ENCODE data around the gene IRS1.

IRS1 gene

GRCh38 chr2:226818930-226819329 is 19.3 kb upstream of the IRS1 start:
- H3K4me3 ChIP-seq (replicated peaks in 1 of 2; ENCODE audit: low read depth in 2 of 2, low read length in 2 of 2) = no peak overlapping the region
- TF ChIP-seq, protein P1, sequence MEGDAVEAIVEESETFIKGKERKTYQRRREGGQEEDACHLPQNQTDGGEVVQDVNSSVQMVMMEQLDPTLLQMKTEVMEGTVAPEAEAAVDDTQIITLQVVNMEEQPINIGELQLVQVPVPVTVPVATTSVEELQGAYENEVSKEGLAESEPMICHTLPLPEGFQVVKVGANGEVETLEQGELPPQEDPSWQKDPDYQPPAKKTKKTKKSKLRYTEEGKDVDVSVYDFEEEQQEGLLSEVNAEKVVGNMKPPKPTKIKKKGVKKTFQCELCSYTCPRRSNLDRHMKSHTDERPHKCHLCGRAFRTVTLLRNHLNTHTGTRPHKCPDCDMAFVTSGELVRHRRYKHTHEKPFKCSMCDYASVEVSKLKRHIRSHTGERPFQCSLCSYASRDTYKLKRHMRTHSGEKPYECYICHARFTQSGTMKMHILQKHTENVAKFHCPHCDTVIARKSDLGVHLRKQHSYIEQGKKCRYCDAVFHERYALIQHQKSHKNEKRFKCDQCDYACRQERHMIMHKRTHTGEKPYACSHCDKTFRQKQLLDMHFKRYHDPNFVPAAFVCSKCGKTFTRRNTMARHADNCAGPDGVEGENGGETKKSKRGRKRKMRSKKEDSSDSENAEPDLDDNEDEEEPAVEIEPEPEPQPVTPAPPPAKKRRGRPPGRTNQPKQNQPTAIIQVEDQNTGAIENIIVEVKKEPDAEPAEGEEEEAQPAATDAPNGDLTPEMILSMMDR (IDR thresholded peaks at IDR 0.05; ENCODE audit: low read depth, low read length) = no peak
- no peak for DNase-seq (ENCODE audit: low read depth in 2 of 2)

DNA sequence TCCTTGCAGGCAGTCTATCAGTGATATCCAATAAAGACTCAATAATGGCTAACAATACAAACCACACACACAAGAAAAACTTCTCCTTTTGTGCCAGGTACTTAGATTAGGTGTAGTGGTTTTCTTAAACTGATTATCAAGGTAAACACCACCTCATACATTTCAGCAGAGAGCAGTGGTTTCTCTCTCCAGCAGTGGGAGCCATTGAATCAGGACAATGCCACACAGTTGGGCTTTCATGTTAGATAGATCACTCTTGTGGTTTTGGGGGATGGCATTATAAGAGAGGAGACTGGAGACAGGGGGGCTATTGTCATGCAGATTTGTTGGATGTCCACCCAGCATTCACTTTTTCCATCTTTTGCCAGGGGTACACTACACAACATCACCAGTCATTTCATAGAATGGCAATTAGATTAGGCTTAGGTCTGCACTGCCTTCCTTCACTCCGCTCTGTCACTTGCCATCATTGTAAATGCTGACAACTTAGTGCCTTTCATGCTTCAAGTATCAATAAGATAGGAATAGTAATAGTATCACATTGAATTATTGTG is 13.6 kb upstream of the IRS1 start:
- peak in 1 of 2 donors; percentile 43 for DNase-seq (ENCODE audit: low read depth in 2 of 2)

GRCh38 chr2:226803410-226803809 is 3.8 kb upstream of the IRS1 start:
- TF ChIP-seq, protein P1 (IDR thresholded peaks at IDR 0.05; ENCODE audit: low read depth, low read length) = no peak
- no peak for DNase-seq (ENCODE audit: low read depth in 2 of 2)
- no peak overlapping the region for H3K4me3 ChIP-seq (replicated peaks in 1 of 2; ENCODE audit: low read depth in 2 of 2, low read length in 2 of 2)

More for the DNA sequence above, 13.6 kb upstream of the IRS1 start:
- no peak overlapping the region for H3K4me3 ChIP-seq (replicated peaks in 1 of 2; ENCODE audit: low read depth in 2 of 2, low read length in 2 of 2)
- TF ChIP-seq, protein P1 (IDR thresholded peaks at IDR 0.05; ENCODE audit: low read depth, low read length) = peak; percentile 70

GRCh38 chr2:226802573-226802972 is 3.0 kb upstream of the IRS1 start:
- peak; percentile 92 to 96 for DNase-seq (ENCODE audit: low read depth in 2 of 2)
- TF ChIP-seq, protein P1 (IDR thresholded peaks at IDR 0.05; ENCODE audit: low read depth, low read length) = peak; percentile 64
- no peak overlapping the region for H3K4me3 ChIP-seq (replicated peaks in 1 of 2; ENCODE audit: low read depth in 2 of 2, low read length in 2 of 2)

DNA sequence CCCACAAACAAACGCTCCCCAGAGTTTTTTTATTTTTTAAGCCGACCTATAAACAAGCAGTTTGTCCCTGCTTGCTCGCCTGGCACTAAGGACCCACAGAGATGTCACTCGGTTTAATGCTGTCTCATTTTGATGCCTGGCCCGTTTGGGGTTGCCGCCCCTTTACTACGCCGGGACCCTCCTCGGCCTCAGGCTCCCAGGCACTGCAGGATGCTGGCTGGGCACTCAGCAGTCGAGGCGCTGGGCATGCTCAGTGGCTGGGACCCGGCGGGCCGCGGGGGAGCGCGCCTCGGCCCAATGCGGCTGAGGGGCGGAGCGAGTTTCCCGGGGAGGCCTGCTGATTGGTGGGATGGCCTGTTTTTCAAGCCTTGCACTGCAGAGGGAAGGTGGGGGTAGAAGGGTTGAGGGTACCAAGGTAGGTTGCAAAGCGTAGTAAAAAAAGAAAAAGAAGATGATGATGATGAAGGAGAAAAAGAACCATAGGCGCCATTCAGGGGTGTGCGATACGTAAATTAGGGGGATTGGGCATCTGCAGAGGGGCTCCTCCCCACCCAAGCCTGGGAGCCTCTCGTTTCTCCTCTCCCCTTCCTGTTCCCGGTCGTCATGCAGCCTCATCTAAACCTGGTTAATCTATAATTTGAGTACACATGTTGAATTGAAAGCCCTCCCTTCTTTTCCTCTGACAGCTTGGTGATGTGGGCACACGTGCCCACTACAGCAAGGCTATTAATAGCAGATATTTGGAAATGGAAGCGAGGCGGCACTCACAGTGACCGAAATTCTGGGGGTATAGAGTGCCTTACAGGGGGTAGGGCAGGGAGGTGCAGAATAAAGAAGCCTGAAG is 1.5 kb upstream of the IRS1 start:
- peak overlapping the region; percentile 21 to 34 for H3K4me3 ChIP-seq (replicated peaks in 1 of 2; ENCODE audit: low read depth in 2 of 2, low read length in 2 of 2)
- TF ChIP-seq, protein P1 (IDR thresholded peaks at IDR 0.05; ENCODE audit: low read depth, low read length) = no peak
- DNase-seq (ENCODE audit: low read depth in 2 of 2) = peak; percentile 73 to 76

DNA sequence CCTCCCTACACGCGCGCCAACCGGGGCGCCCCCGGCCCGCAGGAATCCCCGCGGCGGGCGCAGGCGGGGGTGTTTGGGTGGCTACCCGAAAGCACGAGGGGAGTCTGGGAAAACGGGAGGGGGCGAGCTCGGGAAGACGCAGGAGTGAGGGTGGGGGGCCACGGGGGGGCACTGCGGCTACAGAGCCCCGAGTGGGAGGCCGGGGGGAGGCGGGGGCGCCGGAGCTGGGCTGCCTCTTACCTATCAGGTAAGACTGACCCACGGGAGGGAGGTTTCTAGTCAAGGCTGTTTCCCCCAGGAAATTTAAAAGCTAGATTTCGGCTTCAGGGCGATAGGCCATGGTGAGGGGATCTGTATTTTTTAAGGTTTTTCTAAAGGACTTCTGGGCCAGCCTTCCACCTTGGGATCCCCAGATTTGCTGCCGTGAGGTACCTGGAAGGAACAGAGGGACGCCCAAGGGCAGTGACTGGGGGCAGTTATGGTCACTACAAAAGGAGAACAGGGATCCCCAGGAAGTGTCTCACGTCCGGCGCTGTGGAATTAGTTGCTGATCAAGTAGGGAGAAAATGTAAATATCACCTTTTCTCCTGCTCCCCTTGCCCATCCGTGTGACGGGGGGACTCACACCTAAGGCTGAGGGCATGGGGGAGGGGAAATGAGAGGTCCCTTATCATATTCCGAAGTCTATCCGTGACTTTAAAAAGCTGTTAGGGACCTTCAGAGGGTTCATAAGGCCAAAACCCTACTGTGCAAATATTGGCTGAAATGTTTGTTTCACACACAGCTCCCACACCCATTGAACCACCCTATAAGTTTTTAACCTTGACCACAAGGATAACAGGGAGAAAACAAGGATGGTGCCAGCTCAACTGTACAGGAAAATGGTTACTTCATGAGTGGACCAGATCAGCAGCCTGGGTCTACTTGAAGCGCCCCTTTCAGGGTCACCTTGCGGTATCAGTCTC is 638 bp upstream of the IRS1 start:
- DNase-seq (ENCODE audit: low read depth in 2 of 2) = peak; percentile 15 to 49
- peak overlapping the region; percentile 40 to 78 for H3K4me3 ChIP-seq (replicated peaks in 1 of 2; ENCODE audit: low read depth in 2 of 2, low read length in 2 of 2)
- TF ChIP-seq, protein P1 (IDR thresholded peaks at IDR 0.05; ENCODE audit: low read depth, low read length) = no peak

All from cardiac fibroblast (primary cell).